Measurements from ENCODE around the gene OR5AL1.

OR5AL1 gene

GRCh38 chr11:56412396-56412795, at the start of gene OR5AL1:
Gene OR5AL1, plus strand, starts transcription at chr11:56412696.
- TF ChIP-seq SNAI2 (CRISPR knock-in tag; IDR thresholded peaks at IDR 0.05) (no peak), CSDC2 (CRISPR knock-in tag; IDR thresholded peaks at IDR 0.05) (no peak), TSHZ2 (CRISPR knock-in tag; IDR thresholded peaks at IDR 0.05) (no peak), ZNF8 (CRISPR knock-in tag; IDR thresholded peaks at IDR 0.05) (no peak), ESRRG (CRISPR knock-in tag; IDR thresholded peaks at IDR 0.05) (no peak), TOX (CRISPR knock-in tag; IDR thresholded peaks at IDR 0.05; ENCODE audit: borderline replicate concordance) (no peak), OSR1 (CRISPR knock-in tag; IDR thresholded peaks at IDR 0.05) (no peak), CSRNP3 (CRISPR knock-in tag; IDR thresholded peaks at IDR 0.05) (no peak), POU6F1 (CRISPR knock-in tag; IDR thresholded peaks at IDR 0.05; ENCODE audit: borderline replicate concordance, low read depth) (no peak), ISL1 (CRISPR knock-in tag; IDR thresholded peaks at IDR 0.05) (no peak), RARB (CRISPR knock-in tag; IDR thresholded peaks at IDR 0.05) (no peak)
- no peak for ATAC-seq

- no peak for ATAC-seq
- TF ChIP-seq ZFP3 (CRISPR knock-in tag; IDR thresholded peaks at IDR 0.05) (no peak), ZC3H10 (CRISPR knock-in tag; IDR thresholded peaks at IDR 0.05) (no peak), ARNTL (CRISPR knock-in tag; IDR thresholded peaks at IDR 0.05; ENCODE audit: borderline replicate concordance, low read depth) (no peak), CSDC2 (CRISPR knock-in tag; IDR thresholded peaks at IDR 0.05) (no peak), TOX (CRISPR knock-in tag; IDR thresholded peaks at IDR 0.05; ENCODE audit: borderline replicate concordance) (no peak), POU6F1 (CRISPR knock-in tag; IDR thresholded peaks at IDR 0.05; ENCODE audit: borderline replicate concordance, low read depth) (no peak), TCF4 (CRISPR knock-in tag; IDR thresholded peaks at IDR 0.05; ENCODE audit: borderline replicate concordance) (no peak), SNAI2 (CRISPR knock-in tag; IDR thresholded peaks at IDR 0.05) (no peak), RARB (CRISPR knock-in tag; IDR thresholded peaks at IDR 0.05) (no peak), ISL1 (CRISPR knock-in tag; IDR thresholded peaks at IDR 0.05) (no peak)
Measured at GRCh38 chr11:56375324-56375723, 37.2 kb upstream of the OR5AL1 start, which contains the start of gene OR8U1. Gene OR8U1, plus strand, starts transcription at chr11:56375624. Its CDS starts 0 bp downstream, at chr11:56375624.

- no peak for ATAC-seq
- TF ChIP-seq POU6F1 (CRISPR knock-in tag; IDR thresholded peaks at IDR 0.05; ENCODE audit: borderline replicate concordance, low read depth) (no peak), ZNF8 (CRISPR knock-in tag; IDR thresholded peaks at IDR 0.05) (no peak), CSDC2 (CRISPR knock-in tag; IDR thresholded peaks at IDR 0.05) (no peak), OSR1 (CRISPR knock-in tag; IDR thresholded peaks at IDR 0.05) (no peak), BACH2 (CRISPR knock-in tag; IDR thresholded peaks at IDR 0.05; ENCODE audit: borderline replicate concordance) (no peak), TSHZ2 (CRISPR knock-in tag; IDR thresholded peaks at IDR 0.05) (no peak), ARNTL (CRISPR knock-in tag; IDR thresholded peaks at IDR 0.05; ENCODE audit: borderline replicate concordance, low read depth) (no peak), PATZ1 (CRISPR knock-in tag; IDR thresholded peaks at IDR 0.05; ENCODE audit: borderline replicate concordance) (no peak), TOX (CRISPR knock-in tag; IDR thresholded peaks at IDR 0.05; ENCODE audit: borderline replicate concordance) (no peak), GLIS3 (CRISPR knock-in tag; IDR thresholded peaks at IDR 0.05) (no peak), CREB5 (CRISPR knock-in tag; IDR thresholded peaks at IDR 0.05; ENCODE audit: low read depth) (no peak)
Measured at GRCh38 chr11:56380120-56380519, 32.4 kb upstream of the OR5AL1 start.

Measured in SK-N-SH treated with all-trans-retinoic acid at 6 μM for 48 hours (cell line).